Endothelial cell of umbilical vein (primary cell): ENCODE data around the gene PLXNC1. TPM values are rescaled to one million over a fixed set of nuclear protein-coding genes. Genes with fewer than 3 reads are reported as not detected.

Experiments
- BruUV-seq: library from RNA; stranded (reverse); fragments of 400-500 nt; replicated peaks from 2 replicates; lab custom pipeline; 2021; lab: Mats Ljungman, UMichigan
- CTCF ChIA-PET: fragments of 300-600, 350-600 bp; sonication (Branson Sonifier 250); formaldehyde crosslinking; loops from one replicate; lab custom pipeline; 2021; ENCODE audit warnings: antibody characterized with exemption, inconsistent platforms; lab: Charles Lee
- POLR2A ChIA-PET: fragments of 300-600, 350-600 bp; sonication (Branson Sonifier 250); formaldehyde crosslinking; loops from one replicate; lab custom pipeline; 2021; ENCODE audit warnings: antibody characterized with exemption, inconsistent platforms; lab: Charles Lee
- DNase-seq: peaks from one replicate; pipeline ENCODE4 v3.0.0-alpha.2; 2011; ENCODE audit warnings: low read depth, low spot score
- FAIRE-seq: peaks from 2 replicates; lab custom pipeline; 2011; peaks lifted over from hg19 to GRCh38; lab: Jason Lieb, UNC
- H2AFZ ChIP-seq: 2 replicates; pipeline ENCODE4 v1.6.0; 2012; ENCODE audit warnings: low read depth, low read length, control low read depth, inconsistent platforms
- H3K27ac ChIP-seq: 2 replicates; pipeline ENCODE4 v1.5.1; 2011; ENCODE audit warnings: low read depth, mild to moderate bottlenecking, control low read depth, low read length, moderate library complexity; ENCODE audit not compliant: insufficient read depth
- H3K27me3 ChIP-seq, 2 experiments: 2 replicates each; pipeline versions ENCODE4 v1.6.0 to v1.6.1; 2011; ENCODE audit warnings: low read length in 2 of 2, mixed read lengths in 1 of 2; ENCODE audit not compliant: control insufficient read depth in 2 of 2, insufficient read depth in 2 of 2
- H3K36me3 ChIP-seq, 2 experiments: 2 replicates in 1 of 2; 3 replicates in 1 of 2; pipeline ENCODE4 v1.5.1; 2011; ENCODE audit warnings: low read length in 2 of 2, mild to moderate bottlenecking in 1 of 2, moderate library complexity in 1 of 2; ENCODE audit not compliant: control insufficient read depth in 2 of 2, insufficient read depth in 2 of 2; ENCODE audit errors: extremely low read depth in 1 of 2
- H3K4me1 ChIP-seq: 3 replicates; pipeline ENCODE4 v1.5.1; 2011; ENCODE audit warnings: mild to moderate bottlenecking, low read length; ENCODE audit not compliant: control insufficient read depth, insufficient read depth; ENCODE audit errors: extremely low read depth
- H3K4me2 ChIP-seq: 2 replicates; pipeline ENCODE4 v1.6.1; 2011; ENCODE audit warnings: low read length, control low read depth, mixed read lengths; ENCODE audit not compliant: insufficient read depth
- H3K4me3 ChIP-seq, 3 experiments: fragments of 200-600 bp in 1 of 3; sonication (generic), shearing (Covaris generic) in 1 of 3; replicated peaks in 1 of 3; 2 replicates each; pipeline ENCODE4 v1.5.1; 2011 to 2016; ENCODE audit warnings: control low read depth in 3 of 3, low read length in 3 of 3, mild to moderate bottlenecking in 2 of 3, inconsistent platforms in 1 of 3, low read depth in 1 of 3, moderate library complexity in 1 of 3; ENCODE audit not compliant: insufficient read depth in 1 of 3
- H3K79me2 ChIP-seq: 2 replicates; pipeline ENCODE4 v1.6.0; 2012; ENCODE audit warnings: low read length, inconsistent platforms; ENCODE audit not compliant: control insufficient read depth, insufficient read depth
- H3K9ac ChIP-seq: replicated peaks from 2 replicates; pipeline ENCODE3; 2011; ENCODE audit warnings: low read length, control low read depth; ENCODE audit not compliant: insufficient read depth; ENCODE audit errors: extremely low read depth
- H3K9me1 ChIP-seq: replicated peaks from 3 replicates; pipeline ENCODE4 v1.6.0; 2011; ENCODE audit warnings: mild to moderate bottlenecking, low read length; ENCODE audit not compliant: control insufficient read depth, insufficient read depth; ENCODE audit errors: extremely low read depth
- H3K9me3 ChIP-seq: replicated peaks from 2 replicates; pipeline ENCODE4 v1.5.1; 2012; ENCODE audit warnings: low read length, inconsistent platforms; ENCODE audit not compliant: control insufficient read depth, insufficient read depth
- H4K20me1 ChIP-seq: replicated peaks from 2 replicates; pipeline ENCODE3; 2011; ENCODE audit warnings: mild to moderate bottlenecking, low read length; ENCODE audit not compliant: control insufficient read depth, insufficient read depth; ENCODE audit errors: extremely low read depth
- CTCF ChIP-seq, 2 donors: IDR thresholded peaks; 1 replicate in 1 of 2; 2 replicates in 1 of 2; pipeline ENCODE4 v1.5.1; 2011; ENCODE audit warnings: low read length in 2 of 2, mild to moderate bottlenecking in 2 of 2, moderate library complexity in 2 of 2, control low read depth in 1 of 2, inconsistent platforms in 1 of 2, low read depth in 1 of 2; ENCODE audit not compliant: insufficient read depth in 1 of 2; ENCODE audit errors: extremely low read depth in 1 of 2
- EZH2 ChIP-seq: IDR thresholded peaks from 2 replicates; pipeline ENCODE4 v1.6.1; 2012; ENCODE audit warnings: borderline replicate concordance, low read depth, mild to moderate bottlenecking, moderate library complexity, low read length, inconsistent platforms; ENCODE audit not compliant: severe bottlenecking
- FOS ChIP-seq: IDR thresholded peaks from 2 replicates; pipeline ENCODE4 v1.6.1; 2011; ENCODE audit warnings: mild to moderate bottlenecking, low read length, moderate library complexity, borderline replicate concordance; ENCODE audit not compliant: insufficient read depth
- GATA2 ChIP-seq: IDR thresholded peaks from 2 replicates; pipeline ENCODE4 v1.7.0; 2011; ENCODE audit warnings: low read depth, mild to moderate bottlenecking, moderate library complexity, mixed read lengths, low read length; ENCODE audit not compliant: insufficient read length, insufficient read depth
- JUN ChIP-seq: IDR thresholded peaks from 2 replicates; pipeline ENCODE4 v1.6.1; 2011; ENCODE audit warnings: borderline replicate concordance, low read depth; ENCODE audit not compliant: insufficient read length, insufficient read depth
- MAX ChIP-seq: IDR thresholded peaks from 2 replicates; pipeline ENCODE4 v1.6.1; 2011; ENCODE audit not compliant: insufficient read depth, insufficient read length
- MYC ChIP-seq: IDR thresholded peaks from one replicate; pipeline ENCODE4 v1.6.1; 2011; ENCODE audit warnings: mild to moderate bottlenecking, low read depth, low read length
- POLR2A ChIP-seq: IDR thresholded peaks from 2 replicates; pipeline ENCODE4 v1.6.1; 2012; ENCODE audit warnings: low read depth, mild to moderate bottlenecking, control low read depth, low read length
- dilution Hi-C: fragments of 300-500 bp; cut with MboI; formaldehyde crosslinking; loops from one replicate; pipeline ENCODE4 v1.15.0; 2019; ENCODE audit warnings: low sequenced_read_pairs; ENCODE audit not compliant: extremely low pct_ligation_motif_present
- intact Hi-C: fragments of 100-400 bp; cut with micrococcal nuclease; formaldehyde crosslinking; loops from one replicate; pipeline ENCODE4 v1.10.0; 2022
- polyA plus RNA-seq, 4 experiments: library from polyadenylated mRNA; depleted of rRNA in 3 of 4; stranded (reverse) in 3 of 4; unstranded in 1 of 4; fragments of >200 nt; gene quantifications; 2 replicates each; pipeline versions ENCODE4 v1.2.1 to v1.2.3, GENCODE V29; 2011 to 2012; ENCODE audit warnings: missing spikeins in 1 of 4
- total RNA-seq: library from RNA; stranded (reverse); gene quantifications from 2 replicates; pipeline ENCODE4 v1.2.3, GENCODE V29; 2021

PLXNC1 gene
- total and polyA plus RNA-seq, 2 donors (not counting 3 experiments of a cell fraction or from before 2014, with no cell fraction given): 0.04 TPM; not detected in 1

- no peak for DNase-seq
- dilution Hi-C loops: no loop called here
- H3K27ac ChIP-seq: no peak overlapping the region
- intact Hi-C loops: no loop called here
- no peak overlapping the region for H3K4me2 ChIP-seq
- no peaks in the 10 kb centered on the region for H4K20me1 ChIP-seq
- no peaks in the 10 kb centered on the region for H3K79me2 ChIP-seq
- H3K9me3 ChIP-seq: no peaks in the 10 kb centered on the region
- ChIA-PET CTCF (no interaction called here), POLR2A (no interaction called here)
- no peak overlapping the region for H3K9ac ChIP-seq
- no peaks in the 10 kb centered on the region for H3K4me1 ChIP-seq
- BruUV-seq: no TSS peak
- H3K36me3 ChIP-seq: no peaks in the 10 kb centered on the region
- H2AFZ ChIP-seq: no peak overlapping the region
- peaks cover 2 to 9% of the 10 kb centered on the region in 2 experiments for H3K27me3 ChIP-seq
- no peak for TF ChIP-seq MYC
- TF ChIP-seq CTCF (IDR thresholded peaks at IDR 0.05; ENCODE audit: extremely low read depth in 1 of 2, insufficient read depth in 1 of 2, low read depth in 1 of 2, low read length in 2 of 2): no peak
- TF ChIP-seq EZH2: no peak
- no peak for TF ChIP-seq FOS
- no peak for TF ChIP-seq MAX
- TF ChIP-seq GATA2: no peak
- TF ChIP-seq POLR2A: no peak
- no peak for TF ChIP-seq JUN
- FAIRE-seq: no peak
- H3K4me3 ChIP-seq: no peak overlapping the region
- H3K9me1 ChIP-seq: no peaks in the 10 kb centered on the region
These were observed 112.7 kb downstream of the PLXNC1 start for GRCh38 chr12:94261119-94261518.
